Fibroblast of the conjunctiva (primary cell): Measurements from ENCODE around the gene EFCAB8.
"Not testable (repeated sequence)": the region's sequence is repeated elsewhere in the genome, so short reads cannot be mapped to it uniquely, and the experiment has no call there.

Source experiments
- DNase-seq: peaks from one replicate; pipeline ENCODE4 v3.0.0-alpha.2; 2010; ENCODE audit warnings: low read depth

The EFCAB8 gene

DNA sequence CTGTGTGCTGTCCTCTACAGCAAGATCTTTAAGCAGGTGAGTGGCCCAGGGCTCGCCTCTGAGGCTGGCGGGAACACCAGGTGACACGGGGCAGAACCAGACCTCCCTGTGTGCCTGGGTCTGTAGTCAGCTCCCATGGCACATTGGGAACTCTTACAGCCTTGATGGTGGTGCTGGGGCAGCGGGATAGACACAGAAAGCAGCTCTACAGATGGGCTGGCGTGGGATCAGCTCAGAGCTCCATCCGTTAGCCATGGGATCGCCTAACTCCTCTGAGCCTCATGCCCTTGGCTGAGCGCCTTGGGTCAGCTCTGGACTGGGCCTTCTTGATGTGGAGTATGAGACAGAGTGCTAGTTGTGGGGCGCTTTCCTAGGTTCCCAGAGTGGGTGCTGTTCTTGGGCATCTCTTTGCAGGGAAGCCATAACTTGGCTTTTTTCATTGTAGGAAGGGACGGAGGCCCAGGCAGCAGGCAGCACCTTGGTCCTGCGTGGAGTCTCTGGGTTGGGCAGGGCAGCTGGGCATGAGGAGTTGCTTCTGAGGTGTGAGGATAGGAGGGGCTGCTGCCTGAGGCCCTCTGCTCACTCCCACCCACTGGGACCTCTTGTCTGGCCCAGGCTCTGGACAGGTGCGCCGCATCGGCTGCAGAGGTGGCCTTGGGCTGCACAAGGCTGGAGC is 51.3 kb downstream of the EFCAB8 start:
- no peak for DNase-seq

DNA sequence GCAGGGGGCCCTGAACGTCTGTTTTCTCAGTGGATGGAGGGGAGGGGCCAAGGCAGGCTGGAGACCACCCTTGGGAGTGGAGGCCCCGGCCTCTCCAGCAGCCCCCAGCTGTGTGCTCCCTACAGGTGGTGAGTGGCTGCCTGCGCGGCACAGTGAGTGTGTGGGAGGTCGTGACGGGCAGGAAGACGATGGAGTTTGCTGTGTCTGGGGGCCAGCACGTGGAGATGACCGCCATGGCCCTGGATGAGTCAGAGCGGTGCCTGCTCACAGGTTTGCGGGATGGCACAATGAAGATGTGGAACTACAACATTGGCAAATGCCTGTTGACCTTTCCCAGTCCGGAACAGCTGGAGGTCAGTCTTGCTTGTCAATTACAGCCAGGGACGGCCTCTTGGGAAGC is 52.6 kb downstream of the EFCAB8 start:
- DNase-seq = no peak

DNA sequence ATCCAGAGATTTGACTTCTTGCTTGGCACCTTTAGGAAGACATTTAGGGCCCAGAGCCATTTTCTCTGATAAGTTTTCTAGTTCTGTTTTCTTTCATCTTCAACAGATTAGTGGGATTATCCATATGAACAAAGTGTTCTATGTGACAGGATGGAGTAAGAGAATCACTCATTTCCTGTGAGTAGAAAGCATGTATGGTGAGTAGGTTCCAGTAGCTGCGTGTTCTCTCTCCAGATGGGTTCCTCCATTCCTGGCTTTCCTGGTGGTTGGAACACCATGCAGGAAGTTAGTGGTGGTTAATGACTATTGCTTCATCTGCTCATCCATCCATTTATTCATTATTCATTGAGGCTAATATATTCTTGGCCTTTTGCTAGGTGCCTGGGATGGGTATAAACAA is 54.0 kb downstream of the EFCAB8 start:
- DNase-seq = no peak

GRCh38 chr20:32914031-32914430 is 55.3 kb downstream of the EFCAB8 start:
- DNase-seq = no peak

GRCh38 chr20:32917191-32917950 is 58.6 kb downstream of the EFCAB8 start:
- DNase-seq = no peak

DNA sequence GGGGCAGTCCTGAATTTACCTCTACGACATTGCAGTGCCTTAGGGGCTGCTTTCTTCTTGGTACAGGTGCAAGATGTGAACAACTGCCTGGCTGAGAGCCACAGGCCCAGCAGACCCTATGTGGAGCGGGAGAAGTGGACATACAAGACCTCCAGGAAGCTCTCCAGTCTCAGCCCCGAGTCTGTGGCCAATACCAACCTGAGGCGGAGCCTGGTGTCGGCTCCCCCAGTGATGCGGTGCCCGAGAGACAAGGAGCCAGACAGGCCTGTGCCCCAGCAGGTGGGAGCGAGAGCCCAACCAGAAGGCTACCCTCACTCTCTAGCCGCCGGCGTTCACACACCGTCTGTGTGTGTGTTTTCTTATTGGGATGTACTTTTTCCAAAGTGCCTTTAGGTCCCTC is 59.6 kb downstream of the EFCAB8 start:
- no peak for DNase-seq

GRCh38 chr20:32918751-32919150 is 60.0 kb downstream of the EFCAB8 start:
- no peak for DNase-seq

- no peak for DNase-seq
Observed at GRCh38 chr20:32920066-32920465, 61.3 kb downstream of the EFCAB8 start.

GRCh38 chr20:32920530-32921298 is 62.0 kb downstream of the EFCAB8 start:
- no peak for DNase-seq

DNA sequence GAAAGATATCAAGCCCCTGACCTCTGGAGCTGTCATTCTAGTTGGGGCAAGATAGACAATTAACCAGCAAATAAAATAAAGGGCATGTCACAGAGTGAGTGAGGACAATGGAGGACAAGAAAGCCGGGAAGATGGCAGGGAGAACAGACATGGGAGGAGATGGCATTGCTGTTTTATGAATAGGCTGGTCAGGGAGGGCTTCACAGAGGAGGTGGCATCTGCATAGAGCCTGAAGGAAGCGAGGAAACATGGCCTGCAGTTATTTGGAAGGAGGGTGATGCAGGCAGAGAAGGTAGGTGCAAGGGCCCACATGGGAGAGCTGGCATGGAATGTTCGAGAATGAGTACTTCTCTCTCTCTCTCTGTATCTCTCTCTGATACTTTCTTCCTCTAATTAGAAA is 63.7 kb downstream of the EFCAB8 start:
- no peak for DNase-seq

DNA sequence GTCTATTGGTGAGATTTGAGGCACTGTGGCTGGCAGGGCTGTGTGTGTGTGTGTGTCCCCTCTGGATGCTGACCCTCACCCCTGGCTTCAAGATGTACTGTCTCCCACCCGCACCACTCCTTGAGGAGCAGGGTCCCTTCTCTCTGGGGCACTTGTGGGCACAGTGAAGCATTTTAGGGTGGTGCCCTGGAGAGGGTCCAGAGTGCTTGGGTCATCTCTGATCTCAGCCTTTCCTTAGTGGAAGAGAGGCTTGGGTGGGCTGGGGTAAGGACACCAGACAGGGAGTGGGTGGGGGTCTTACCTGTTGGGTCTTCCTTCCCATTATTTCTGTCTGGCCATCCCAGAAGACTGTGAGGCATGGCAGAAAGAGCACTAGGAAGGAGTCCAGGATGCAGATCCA is 66.1 kb downstream of the EFCAB8 start:
- DNase-seq = no peak

- DNase-seq = no peak
Observed at GRCh38 chr20:32925481-32926196, 66.9 kb downstream of the EFCAB8 start.

DNA sequence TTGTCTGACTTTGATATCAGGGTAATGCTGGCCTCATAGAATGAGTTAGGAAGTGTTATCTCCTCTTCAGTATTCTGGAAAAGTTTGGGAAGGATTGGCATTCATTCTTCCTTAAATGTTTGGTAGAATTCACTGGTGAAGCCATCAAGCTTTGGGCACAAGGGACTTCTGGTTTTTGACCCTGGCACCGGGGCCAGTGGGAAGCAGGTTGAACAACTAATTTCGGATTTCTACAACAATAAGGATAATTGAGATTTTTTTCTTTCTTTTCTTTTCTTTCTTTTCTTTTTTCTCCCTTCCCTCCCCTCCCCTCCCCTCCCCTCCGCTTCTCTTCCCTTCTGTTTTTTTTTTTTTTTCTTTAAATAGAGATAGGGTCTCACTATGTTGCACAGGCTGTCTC is 70.4 kb downstream of the EFCAB8 start:
- DNase-seq = no peak

GRCh38 chr20:32930181-32930580 is 71.5 kb downstream of the EFCAB8 start:
- DNase-seq = no peak

DNA sequence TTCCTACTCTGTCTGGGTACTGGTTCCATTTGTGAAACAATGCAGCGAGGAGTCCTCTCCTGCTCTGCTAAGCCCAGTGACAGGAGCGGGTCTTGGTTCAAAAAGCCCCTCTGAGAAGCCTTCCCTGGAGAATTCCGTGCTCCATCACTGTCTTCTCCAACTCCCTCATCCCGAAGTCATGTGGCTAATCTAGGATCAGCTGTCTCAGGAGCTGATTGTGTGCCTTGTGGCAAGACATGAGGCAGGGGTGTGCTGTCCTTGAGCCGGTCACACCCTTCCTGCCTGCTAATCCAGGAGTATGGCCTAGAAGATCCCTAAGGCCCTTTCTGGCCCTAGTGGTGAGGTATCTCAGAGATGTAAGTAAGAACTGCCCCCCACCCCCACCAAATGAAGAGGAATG is 72.0 kb downstream of the EFCAB8 start:
- DNase-seq = no peak

GRCh38 chr20:32934580-32934979 is 75.9 kb downstream of the EFCAB8 start:
- DNase-seq = no peak

GRCh38 chr20:32941155-32941885 is 82.6 kb downstream of the EFCAB8 start:
- DNase-seq = peak; percentile 27

GRCh38 chr20:32943490-32944052 is 84.8 kb downstream of the EFCAB8 start:
- no peak for DNase-seq

DNA sequence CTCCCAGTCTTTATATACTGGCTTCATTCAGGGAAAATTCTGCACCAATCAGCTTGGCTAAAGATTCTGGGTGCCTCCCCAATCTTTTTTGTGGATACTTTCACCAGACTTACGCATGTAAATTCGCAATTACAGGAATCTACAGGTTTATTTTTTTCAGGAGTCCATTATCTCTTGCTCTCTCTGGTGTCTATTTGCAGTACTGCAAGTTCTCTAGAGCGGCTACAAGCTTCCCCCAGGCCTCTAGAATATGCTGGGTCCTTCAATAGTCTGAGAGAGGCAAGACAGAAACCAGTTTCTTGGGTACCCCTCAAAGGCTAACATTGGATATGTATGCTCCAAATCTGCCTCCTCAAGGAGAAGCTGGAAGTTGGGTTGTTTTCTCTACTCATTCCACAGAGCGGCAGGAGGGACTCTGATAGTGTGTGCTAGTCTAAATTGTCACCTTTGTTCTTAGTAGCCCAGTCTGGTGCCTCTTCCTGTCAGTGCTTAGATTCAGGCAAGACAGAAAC is 87.0 kb downstream of the EFCAB8 start:
- DNase-seq = no peak

- no peak for DNase-seq
Observed at GRCh38 chr20:32946629-32947028, 87.9 kb downstream of the EFCAB8 start.

GRCh38 chr20:32950539-32950938 is 91.8 kb downstream of the EFCAB8 start:
- not testable (repeated sequence) for DNase-seq
